ACC112 (cell line): ENCODE results near the gene DAPK2.
"Not testable (repeated sequence)": the region's sequence is repeated elsewhere in the genome, so short reads cannot be mapped to it uniquely, and the experiment has no call there.

Experiments used
- H2AFZ ChIP-seq: fragments of 200-600 bp; sonication (generic); one replicate; pipeline ENCODE4 v1.6.0; 2017; ENCODE audit warnings: antibody characterized with exemption, low read length; ENCODE audit not compliant: unreplicated experiment
- H3K27ac ChIP-seq: fragments of 200-600 bp; sonication (generic); 2 replicates; pipeline ENCODE4 v1.5.1; 2014; ENCODE audit warnings: low read depth, mild to moderate bottlenecking, antibody characterized with exemption, low read length, moderate library complexity
- H3K27me3 ChIP-seq: fragments of 200-600 bp; sonication (generic); 2 replicates; pipeline ENCODE4 v1.6.1; 2014; ENCODE audit warnings: mild to moderate bottlenecking, antibody characterized with exemption, low read length, moderate library complexity, mixed read lengths; ENCODE audit not compliant: insufficient read depth
- H3K36me3 ChIP-seq: fragments of 200-600 bp; sonication (generic); 2 replicates; pipeline ENCODE4 v1.6.1; 2016; ENCODE audit warnings: mild to moderate bottlenecking, antibody characterized with exemption, low read length, moderate library complexity, mixed read lengths; ENCODE audit not compliant: insufficient read depth
- H3K4me1 ChIP-seq: fragments of 200-600 bp; sonication (generic); one replicate; pipeline ENCODE4 v1.6.1; 2016; ENCODE audit warnings: low read length, mixed read lengths; ENCODE audit not compliant: insufficient read depth, unreplicated experiment, control insufficient read depth
- H3K4me3 ChIP-seq: fragments of 200-600 bp; sonication (generic); 2 replicates; pipeline ENCODE4 v1.5.1; 2014; ENCODE audit warnings: mild to moderate bottlenecking, low read depth, low read length
- H3K79me2 ChIP-seq: fragments of 200-600 bp; sonication (generic); one replicate; pipeline ENCODE4 v1.6.0; 2016; ENCODE audit warnings: low read length; ENCODE audit not compliant: control insufficient read depth, unreplicated experiment, insufficient read depth

The DAPK2 gene

GRCh38 chr15:64053674-64054073 lies 7.4 kb upstream of the DAPK2 start:
- H3K27me3 ChIP-seq, H3K36me3 ChIP-seq, H3K4me1 ChIP-seq, H2AFZ ChIP-seq, H3K27ac ChIP-seq, H3K4me3 ChIP-seq, H3K79me2 ChIP-seq: not testable (repeated sequence)

- no peaks in the 10 kb centered on the region for H3K79me2 ChIP-seq
- no peak overlapping the region for H3K4me3 ChIP-seq
- H3K36me3 ChIP-seq, result no peaks in the 10 kb centered on the region
- no peak overlapping the region for H2AFZ ChIP-seq
- peaks cover under 1% of the 10 kb centered on the region for H3K4me1 ChIP-seq
- no peak overlapping the region for H3K27ac ChIP-seq
- peaks cover 14% of the 10 kb centered on the region for H3K27me3 ChIP-seq
Observed at GRCh38 chr15:64052925-64053491, 6.7 kb upstream of the DAPK2 start.

DNA sequence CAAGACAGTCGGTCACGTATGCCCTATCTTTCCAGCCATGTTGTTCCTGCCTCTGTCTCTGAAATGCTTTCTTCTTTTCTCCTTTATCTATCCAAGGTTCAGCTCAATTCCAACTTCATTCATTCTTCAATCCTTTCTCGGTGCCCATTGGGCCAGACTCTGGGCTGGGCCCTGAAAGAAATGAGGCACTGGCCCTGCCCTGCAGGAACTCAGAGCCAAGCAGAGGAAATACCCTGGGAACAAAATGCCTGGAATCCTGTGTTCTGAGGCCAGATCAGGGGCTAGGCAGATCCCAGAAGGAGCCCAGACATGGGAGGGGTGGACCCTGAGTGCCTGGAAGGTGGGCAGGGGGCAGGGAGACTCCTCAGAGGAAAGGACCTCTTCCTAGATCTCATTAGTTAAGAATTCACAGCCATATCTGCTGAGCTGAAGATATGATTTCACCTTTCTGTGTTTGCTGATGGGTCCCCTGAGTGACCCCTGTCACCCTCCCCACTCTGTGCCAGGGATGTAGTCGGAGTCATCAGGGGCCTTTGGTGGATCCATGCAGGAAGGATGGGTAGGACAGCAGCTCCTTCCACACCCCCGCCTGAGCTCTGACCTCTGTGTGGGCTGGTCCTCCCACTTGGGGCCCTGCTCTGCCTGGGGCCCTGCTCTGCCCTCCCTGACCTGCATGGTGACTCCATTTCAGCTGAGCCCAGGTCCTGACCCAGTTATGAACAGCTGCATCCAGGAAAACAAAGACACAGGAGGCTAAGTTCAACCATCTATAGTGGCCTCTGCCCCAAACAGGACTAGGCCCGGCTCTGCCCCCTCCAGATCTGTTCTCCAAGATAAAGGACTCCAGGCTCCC lies 5.3 kb upstream of the DAPK2 start:
- Histone ChIP-seq H3K4me3 (no peak overlapping the region), H3K79me2 (no peaks in the 10 kb centered on the region), H3K27ac (no peak overlapping the region), H3K27me3 (peaks cover 24% of the 10 kb centered on the region), H3K4me1 (peaks cover 4% of the 10 kb centered on the region), H2AFZ (no peak overlapping the region), H3K36me3 (no peaks in the 10 kb centered on the region)

GRCh38 chr15:64051093-64051402 lies 4.8 kb upstream of the DAPK2 start:
- no peaks in the 10 kb centered on the region for H3K36me3 ChIP-seq
- no peak overlapping the region for H3K27ac ChIP-seq
- no peaks in the 10 kb centered on the region for H3K79me2 ChIP-seq
- H3K27me3 ChIP-seq, result peaks cover 24% of the 10 kb centered on the region
- H3K4me3 ChIP-seq, result no peak overlapping the region
- peaks cover 5% of the 10 kb centered on the region for H3K4me1 ChIP-seq
- no peak overlapping the region for H2AFZ ChIP-seq

DNA sequence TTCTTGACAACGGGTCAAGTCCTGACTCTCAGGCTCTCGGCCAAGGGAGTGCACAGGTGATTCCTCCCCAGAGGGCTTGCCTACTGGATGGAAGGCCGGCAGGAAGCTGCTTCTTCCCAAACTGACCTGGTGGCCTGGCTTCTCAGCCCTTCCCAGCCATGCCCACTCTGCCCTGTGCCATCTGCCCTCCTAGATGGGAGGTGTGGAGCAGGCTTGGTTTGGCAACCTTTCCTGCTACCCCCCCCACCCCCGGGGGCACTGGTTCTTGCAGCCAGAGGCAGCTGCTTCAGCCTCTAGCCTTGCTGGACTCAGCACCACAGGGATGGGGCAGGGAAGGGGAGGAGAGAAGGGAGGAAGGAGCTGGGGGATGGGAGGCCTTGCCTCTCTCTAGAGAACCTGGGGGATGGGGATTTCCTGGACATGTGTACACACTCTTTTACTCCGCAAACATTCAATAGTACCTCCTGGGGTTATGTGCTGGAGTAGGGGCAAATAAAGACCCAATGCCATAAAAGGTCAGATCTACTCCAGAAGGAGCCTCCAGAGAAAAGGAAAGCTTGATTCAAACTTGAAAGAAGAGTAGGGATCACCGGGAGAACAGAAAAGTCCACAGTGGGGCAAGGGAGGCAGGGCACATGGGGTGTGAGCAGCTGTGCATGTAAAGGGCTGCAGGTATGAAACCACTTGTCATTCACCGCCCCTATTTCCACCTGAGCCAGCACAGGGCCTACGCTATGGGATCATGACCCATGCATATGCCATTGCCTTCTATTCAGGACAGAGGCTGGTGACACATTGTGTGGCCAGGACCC lies 4.2 kb upstream of the DAPK2 start:
- peaks cover 24% of the 10 kb centered on the region for H3K27me3 ChIP-seq
- no peaks in the 10 kb centered on the region for H3K79me2 ChIP-seq
- no peak overlapping the region for H2AFZ ChIP-seq

GRCh38 chr15:64048781-64049460 lies 2.6 kb upstream of the DAPK2 start:
- no peak overlapping the region for H3K4me3 ChIP-seq
- H3K27me3 ChIP-seq, result peaks cover 40% of the 10 kb centered on the region
- peaks cover 12% of the 10 kb centered on the region for H3K4me1 ChIP-seq
- H2AFZ ChIP-seq, result no peak overlapping the region
- H3K79me2 ChIP-seq, result no peaks in the 10 kb centered on the region
- no peaks in the 10 kb centered on the region for H3K36me3 ChIP-seq
- no peak overlapping the region for H3K27ac ChIP-seq

More for the DNA sequence above, 4.2 kb upstream of the DAPK2 start:
- peaks cover 8% of the 10 kb centered on the region for H3K4me1 ChIP-seq
- no peaks in the 10 kb centered on the region for H3K36me3 ChIP-seq
- no peak overlapping the region for H3K4me3 ChIP-seq
- no peak overlapping the region for H3K27ac ChIP-seq

GRCh38 chr15:64045774-64046420 lies 388 bp downstream of the DAPK2 start:
- H3K79me2 ChIP-seq, result no peaks in the 10 kb centered on the region
- no peaks in the 10 kb centered on the region for H3K36me3 ChIP-seq
- H3K4me1 ChIP-seq, result peaks cover 12% of the 10 kb centered on the region
- peak overlapping the region; percentile 83 for H3K4me3 ChIP-seq
- peaks cover 49% of the 10 kb centered on the region for H3K27me3 ChIP-seq
- peak overlapping the region; percentile 53 for H2AFZ ChIP-seq
- no peak overlapping the region for H3K27ac ChIP-seq

DNA sequence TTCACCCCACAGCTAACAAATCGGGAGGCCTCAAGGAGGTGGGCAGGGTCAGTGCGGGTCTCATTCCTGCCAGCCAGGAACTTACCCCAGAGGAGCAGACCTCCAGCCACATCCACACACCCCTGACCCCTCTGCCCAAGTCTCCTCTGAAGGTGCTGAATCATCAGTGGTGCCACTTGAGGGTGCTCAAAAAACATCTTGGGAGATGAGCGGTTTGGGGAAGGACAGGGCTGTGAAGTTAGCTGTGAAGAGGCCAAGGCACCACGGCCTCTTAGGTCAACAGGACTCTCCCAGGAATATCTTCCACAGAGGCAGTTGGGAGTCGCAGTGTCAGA lies 1.2 kb downstream of the DAPK2 start:
- H3K4me3 ChIP-seq, result 0 out of 2 replicates have a peak overlapping the region, but pooled peaks have one; percentile 83
- H3K79me2 ChIP-seq, result no peaks in the 10 kb centered on the region
- no peak overlapping the region for H2AFZ ChIP-seq
- peaks cover 12% of the 10 kb centered on the region for H3K4me1 ChIP-seq
- no peak overlapping the region for H3K27ac ChIP-seq
- H3K36me3 ChIP-seq, result no peaks in the 10 kb centered on the region
- peaks cover 49% of the 10 kb centered on the region for H3K27me3 ChIP-seq

GRCh38 chr15:64044300-64045100 lies 1.8 kb downstream of the DAPK2 start:
- no peak overlapping the region for H3K4me3 ChIP-seq
- H3K4me1 ChIP-seq, result peaks cover 12% of the 10 kb centered on the region
- H2AFZ ChIP-seq, result no peak overlapping the region
- H3K27me3 ChIP-seq, result peaks cover 45% of the 10 kb centered on the region
- no peaks in the 10 kb centered on the region for H3K36me3 ChIP-seq
- no peaks in the 10 kb centered on the region for H3K79me2 ChIP-seq
- no peak overlapping the region for H3K27ac ChIP-seq
